Activated CD8-positive, alpha-beta memory T cell treated with anti-CD3 and anti-CD28 coated beads for 36 hours (primary cell): ENCODE measurements around the gene CMBL. TPM values are rescaled to one million over a fixed set of nuclear protein-coding genes. Genes with fewer than 3 reads are reported as not detected.

Experiments used
- CTCF ChIA-PET: fragments of 350-600 bp; sonication (Branson Sonifier 250); formaldehyde crosslinking; loops from one replicate; lab custom pipeline; 2021; ENCODE audit warnings: antibody characterized with exemption; lab: Charles Lee
- POLR2A ChIA-PET: fragments of 350-600 bp; sonication (Branson Sonifier 250); formaldehyde crosslinking; loops from one replicate; lab custom pipeline; 2021; ENCODE audit warnings: antibody characterized with exemption; lab: Charles Lee
- total RNA-seq, 2 experiments: library from RNA; stranded (reverse); gene quantifications; one replicate each; pipeline ENCODE4 v1.2.3, GENCODE V29; 2021

CMBL gene
- total RNA-seq, 2 experiments from 2014 or later = 3.0 to 4.1 TPM

- ChIA-PET CTCF (interaction anchor here (0.7 kb wide), 1 partner anchor 77 kb away, joined by 3 read pairs; no protein-coding TSS in a partner anchor), POLR2A (no interaction called here)
These were observed 29.4 kb upstream of the CMBL start for GRCh38 chr5:10337107-10337506.

DNA sequence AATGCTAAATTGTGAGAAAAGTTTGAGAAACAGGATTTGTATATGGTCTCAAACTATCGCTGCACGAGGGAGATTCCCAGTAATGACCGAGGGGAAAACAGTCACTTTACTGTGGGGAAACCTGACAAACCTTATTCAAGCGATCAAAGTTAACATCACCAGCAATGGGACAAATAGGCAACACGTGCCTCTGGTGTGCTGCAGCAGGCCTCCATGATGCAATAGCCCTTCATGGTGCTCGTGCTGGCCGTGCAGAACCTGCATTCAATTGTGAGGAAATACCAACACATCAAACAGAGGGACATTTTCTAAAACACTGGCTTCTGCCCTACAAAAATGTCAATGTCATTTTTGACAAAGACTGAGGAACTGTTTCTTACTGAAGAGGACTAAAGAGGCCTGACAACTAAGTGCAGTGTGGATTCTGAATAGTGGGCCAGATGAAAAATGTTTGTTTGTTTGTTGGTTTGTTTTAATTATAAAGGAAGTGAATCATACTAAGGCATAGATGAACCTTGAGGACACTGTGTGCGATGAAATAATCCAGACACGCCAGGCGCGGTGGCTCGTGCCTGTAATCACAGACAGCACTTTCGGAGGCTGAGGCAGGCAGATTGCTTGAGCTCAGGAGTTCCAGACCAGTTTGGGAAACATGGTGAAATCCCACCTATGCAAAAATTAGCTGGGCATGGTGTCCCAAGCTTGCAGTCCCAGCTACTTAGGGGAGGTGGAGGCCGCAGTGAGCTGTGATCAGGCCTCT, 28.2 kb upstream of the CMBL start:
- POLR2A ChIA-PET = no interaction called here
- CTCF ChIA-PET = no interaction called here

DNA sequence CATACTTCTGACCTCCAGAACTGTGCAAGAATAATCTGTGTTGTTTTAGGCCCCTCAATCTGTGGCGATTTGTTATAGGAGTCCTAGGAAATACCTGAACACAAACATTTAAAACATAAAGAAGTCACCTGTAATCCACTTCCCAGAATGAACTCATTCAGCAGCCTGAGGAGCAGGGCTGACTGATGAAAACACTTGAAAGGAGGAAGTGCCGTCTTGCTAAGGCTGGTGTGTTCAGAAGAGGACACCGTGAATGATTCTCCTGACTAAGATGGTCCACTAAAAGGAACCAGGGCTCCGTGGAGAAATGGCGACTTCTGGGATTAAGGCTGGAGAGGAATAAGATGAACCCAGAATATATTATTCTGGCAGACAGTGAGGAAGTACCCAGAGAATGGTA, 27.1 kb upstream of the CMBL start:
- CTCF ChIA-PET = no interaction called here
- POLR2A ChIA-PET = no interaction called here

- ChIA-PET CTCF (no interaction called here), POLR2A (no interaction called here)
These were observed 25.7 kb upstream of the CMBL start for GRCh38 chr5:10333154-10334006.

DNA sequence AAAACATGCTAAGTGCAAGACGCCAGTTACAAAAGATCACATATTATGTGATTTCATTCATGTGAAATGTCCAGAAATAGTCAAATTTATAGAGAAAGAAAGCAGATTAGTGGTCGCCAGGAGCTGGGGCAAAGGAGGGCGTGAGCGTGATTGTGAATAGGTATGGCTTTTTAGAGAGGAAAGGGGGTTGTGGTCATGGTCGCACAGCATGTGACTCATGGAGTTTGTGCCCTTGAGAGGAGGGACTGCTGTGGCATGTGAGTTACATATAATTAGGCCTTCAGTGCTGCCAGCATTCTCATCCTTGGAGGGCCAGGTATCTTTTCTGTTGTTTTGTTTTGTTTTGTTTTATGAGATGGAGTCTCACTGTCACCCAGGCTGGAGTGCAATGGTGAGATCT, 24.6 kb upstream of the CMBL start:
- ChIA-PET POLR2A (no interaction called here), CTCF (no interaction called here)

- POLR2A ChIA-PET = interaction anchor here (2.4 kb wide), 1 partner anchor 22 kb away, joined by 6 read pairs; the partner anchor contains the start of gene MARCHF6
- CTCF ChIA-PET = interaction anchor here (1.0 kb wide), 1 partner anchor 28 kb away, joined by 4 read pairs; no protein-coding TSS in a partner anchor
These were observed 23.7 kb upstream of the CMBL start for GRCh38 chr5:10331341-10331796.

- ChIA-PET POLR2A (interaction anchor here (2.4 kb wide), 1 partner anchor 23 kb away, joined by 6 read pairs; the partner anchor contains the start of gene MARCHF6), CTCF (interaction anchor here (1.0 kb wide), 1 partner anchor 29 kb away, joined by 4 read pairs; no protein-coding TSS in a partner anchor)
These were observed 23.0 kb upstream of the CMBL start for GRCh38 chr5:10330511-10331230.

DNA sequence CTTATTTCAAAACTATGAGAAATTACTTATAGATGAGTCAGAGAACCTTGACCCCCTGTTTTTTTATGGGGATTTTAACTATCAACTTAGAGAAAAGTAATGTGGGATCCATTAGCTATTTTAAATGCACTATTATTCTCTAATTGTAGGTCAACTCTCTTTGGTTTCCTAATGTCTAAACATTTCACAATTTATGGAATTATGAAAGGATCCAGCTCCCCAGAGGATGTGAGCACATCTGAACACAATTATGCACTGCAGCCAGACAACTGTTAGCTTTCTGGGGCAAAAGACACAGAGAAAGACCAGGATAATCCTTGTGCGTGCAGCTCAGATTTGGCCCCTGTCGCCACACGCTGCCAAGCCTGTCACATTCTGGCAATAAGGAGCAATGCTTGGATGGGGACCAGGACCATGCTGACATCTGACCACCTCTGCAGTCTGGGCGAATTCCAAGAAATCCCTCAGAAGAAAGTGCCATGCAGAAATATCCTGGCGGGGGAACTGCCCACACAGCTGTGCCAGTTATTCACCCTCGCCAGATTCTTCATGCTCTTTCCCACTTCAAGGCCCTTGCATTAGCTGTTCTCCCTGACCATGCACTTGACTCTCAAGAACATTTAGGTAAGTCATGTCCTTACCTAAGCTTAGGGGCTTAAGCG, 22.2 kb upstream of the CMBL start:
- ChIA-PET POLR2A (interaction anchor here (0.6 to 2.4 kb wide), 2 partner anchors 23 to 57 kb away, joined by 4 to 6 read pairs; partner anchors contain the start of gene MARCHF6), CTCF (interaction anchor here (0.9 kb wide), 1 partner anchor 22 kb away, joined by 3 read pairs; no protein-coding TSS in a partner anchor)

DNA sequence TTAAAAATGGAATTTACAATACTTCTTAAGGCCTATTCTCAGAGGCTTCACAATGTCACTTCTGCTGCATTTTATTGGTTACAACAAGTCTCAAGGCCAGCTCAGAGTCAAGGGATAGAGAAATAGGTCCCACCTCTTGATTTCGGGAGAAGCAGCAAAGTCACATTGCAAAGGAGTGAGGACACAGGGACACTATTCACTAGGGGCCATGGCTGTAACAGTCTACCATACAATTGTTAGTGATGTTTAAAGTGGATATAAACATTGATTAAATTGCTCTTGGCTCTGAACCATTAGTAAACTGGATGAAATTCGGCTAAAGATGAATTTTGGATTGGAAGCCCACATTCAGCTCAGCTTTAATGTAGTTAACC, 21.7 kb upstream of the CMBL start:
- CTCF ChIA-PET = interaction anchor here (0.9 kb wide), 1 partner anchor 22 kb away, joined by 3 read pairs; no protein-coding TSS in a partner anchor
- POLR2A ChIA-PET = interaction anchor here (0.6 to 2.4 kb wide), 2 partner anchors 24 to 57 kb away, joined by 4 to 6 read pairs; partner anchors contain the start of gene MARCHF6

DNA sequence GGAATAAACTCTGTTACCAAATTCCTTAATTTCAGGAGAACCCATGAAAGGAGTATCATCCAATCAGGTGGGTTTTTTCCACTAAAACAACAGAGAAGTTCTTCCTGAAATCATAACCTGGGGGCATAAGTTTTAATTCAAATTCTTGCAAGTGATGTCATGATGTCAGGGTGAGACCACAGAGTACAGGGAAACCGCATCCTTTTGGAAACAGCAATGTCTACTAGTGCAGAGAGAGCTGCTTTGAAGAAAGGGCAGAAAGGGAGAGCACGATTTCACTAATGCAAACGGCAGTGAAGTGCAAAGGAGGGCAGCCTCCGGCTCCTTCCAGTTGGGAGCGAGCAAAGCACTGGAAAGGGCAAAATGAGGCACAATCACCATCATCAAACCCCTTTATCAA, 20.6 kb upstream of the CMBL start:
- ChIA-PET POLR2A (no interaction called here), CTCF (interaction anchor here (0.7 to 1.2 kb wide), 2 partner anchors 45 to 164 kb away, joined by 3 to 4 read pairs; no protein-coding TSS in a partner anchor)

DNA sequence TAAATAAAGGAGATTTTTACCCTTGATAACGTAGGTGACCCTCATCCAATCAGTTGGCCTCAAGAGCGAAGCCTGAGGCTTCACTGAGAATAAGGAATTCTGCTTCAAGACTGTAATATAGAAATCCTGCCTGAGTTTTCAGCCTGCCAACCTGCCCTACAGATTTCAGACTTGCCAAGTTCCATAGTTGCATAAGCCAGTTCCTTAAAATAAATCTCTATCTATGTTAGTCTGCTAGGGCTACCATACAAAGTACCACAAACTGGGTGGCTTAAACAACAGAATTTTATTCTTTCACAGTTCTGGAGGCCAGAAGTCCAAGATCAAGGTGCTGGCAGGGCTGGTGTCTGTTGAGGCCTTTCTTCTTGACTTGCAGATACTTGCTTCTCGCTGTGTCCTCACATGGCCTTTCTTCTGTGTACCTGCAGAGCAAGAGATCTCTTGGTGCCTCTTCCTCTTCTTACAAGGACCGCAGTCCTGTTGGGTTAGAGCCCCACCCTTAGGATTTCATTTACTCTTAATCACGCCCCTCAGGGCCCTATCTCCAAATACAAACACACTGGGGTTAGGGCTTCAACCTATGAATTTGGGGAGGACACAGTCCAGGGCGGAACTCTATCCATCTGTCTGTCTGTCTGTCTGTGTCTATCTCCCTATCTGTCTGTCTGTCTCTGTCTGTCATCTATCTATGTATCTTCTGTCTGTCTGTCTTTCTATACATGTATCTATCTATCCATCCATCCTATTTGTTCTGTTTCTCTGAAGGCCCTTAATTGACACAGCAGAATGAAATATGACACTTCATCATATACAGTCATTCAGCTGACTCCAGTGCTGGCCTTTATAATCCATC, 17.0 kb upstream of the CMBL start:
- CTCF ChIA-PET = interaction anchor here (0.6 kb wide), 1 partner anchor 131 kb away, joined by 3 read pairs; no protein-coding TSS in a partner anchor
- POLR2A ChIA-PET = no interaction called here

DNA sequence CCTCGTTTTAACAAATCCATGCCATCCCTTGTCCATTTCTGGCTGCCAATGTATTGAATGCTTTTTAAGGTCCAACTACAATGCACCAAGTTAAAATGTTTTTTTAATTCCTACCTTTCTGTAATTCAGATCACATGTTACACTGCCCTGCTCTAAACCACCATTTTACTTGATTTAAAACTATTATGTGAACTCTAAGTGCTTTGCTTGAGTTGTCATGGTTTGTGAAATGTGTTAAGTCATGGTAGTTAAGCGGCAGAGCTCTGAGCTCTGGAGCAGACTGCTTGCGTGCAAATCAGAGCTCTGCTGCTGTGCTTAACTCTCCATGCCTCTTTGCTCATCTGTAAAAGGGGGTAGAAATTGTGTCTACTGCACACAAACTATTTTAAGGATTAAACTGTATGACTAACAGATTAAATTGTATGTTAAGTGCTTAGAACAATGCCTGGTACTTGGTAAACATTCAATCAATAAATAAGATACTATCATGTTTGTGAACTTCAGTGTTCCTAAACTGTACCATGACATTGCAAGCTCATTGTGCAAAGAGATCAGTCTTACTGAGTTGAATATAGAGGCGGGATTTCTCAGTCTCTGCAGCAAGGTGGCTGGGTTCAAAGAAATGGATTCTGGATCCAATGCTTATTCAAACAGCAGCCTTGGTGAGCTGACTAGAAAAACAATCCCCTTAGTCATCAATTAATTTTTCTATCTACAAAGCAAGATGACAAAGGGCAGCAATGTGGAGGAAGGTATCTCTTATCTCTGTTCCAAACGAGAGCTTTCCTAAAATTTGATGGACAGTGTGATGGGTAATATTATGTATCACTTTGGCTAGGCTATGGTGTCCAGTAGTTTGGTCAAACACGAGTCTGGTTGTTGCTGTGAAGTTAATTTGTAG, 16.1 kb upstream of the CMBL start:
- CTCF ChIA-PET = no interaction called here

DNA sequence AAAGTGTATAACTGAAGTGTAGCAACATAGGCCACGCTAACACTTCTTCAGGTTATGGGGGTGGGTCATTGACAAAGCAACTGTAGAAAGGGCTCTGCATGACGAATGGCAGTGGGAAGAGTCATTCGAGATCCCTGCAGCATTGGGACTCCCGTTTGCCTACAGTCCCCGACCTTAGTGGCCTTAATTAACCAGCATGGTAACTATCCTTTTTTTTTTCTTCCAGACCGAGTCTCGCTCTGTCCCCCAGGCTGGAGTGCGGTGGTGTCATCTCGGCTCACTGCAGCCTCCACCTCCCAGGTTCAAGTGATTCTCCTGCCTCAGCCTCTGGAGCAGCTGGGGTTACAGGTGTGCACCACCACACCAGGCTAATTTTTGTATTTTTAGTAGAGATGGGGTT, 14.2 kb upstream of the CMBL start:
- ChIA-PET POLR2A (no interaction called here), CTCF (no interaction called here)

More for the DNA sequence above, 16.1 kb upstream of the CMBL start:
- POLR2A ChIA-PET = no interaction called here

GRCh38 chr5:10320793-10321192, 13.1 kb upstream of the CMBL start:
- POLR2A ChIA-PET = no interaction called here
- CTCF ChIA-PET = no interaction called here

GRCh38 chr5:10319202-10319851, 11.6 kb upstream of the CMBL start:
- CTCF ChIA-PET = no interaction called here
- POLR2A ChIA-PET = interaction anchor here (0.6 kb wide), 1 partner anchor 25 kb away, joined by 5 read pairs; no protein-coding TSS in a partner anchor
